Body of pancreas (tissue), 4 donors: ENCODE measurements around the gene CAMK2A. TPM values are rescaled to one million over a fixed set of nuclear protein-coding genes. Genes with fewer than 3 reads are reported as not detected.

Experiments used
- ATAC-seq: fragments of 150-250 bp; one replicate; pipeline ENCODE4 v1.9.1; 2016
- DNase-seq, 4 donors: peaks; one replicate each; pipeline ENCODE4 v3.0.0-alpha.2; 2019
- H3K27ac ChIP-seq, 4 donors: fragments of 200-600 bp; sonication (generic); 1 replicate in 3 of 4; 2 replicates in 1 of 4; pipeline versions ENCODE4 v1.5.1 to v1.6.1; 2016 to 2019; ENCODE audit warnings: mild to moderate bottlenecking in 1 of 4, mixed read lengths in 1 of 4, moderate library complexity in 1 of 4
- H3K27me3 ChIP-seq, 2 donors: fragments of 200-600 bp; sonication (generic); one replicate each; pipeline ENCODE4 v1.6.0; 2016; ENCODE audit warnings: mild to moderate bottlenecking in 1 of 2
- H3K36me3 ChIP-seq, 2 donors: fragments of 200-600 bp; sonication (generic); replicated peaks in 1 of 2; 2 replicates each; pipeline ENCODE4 v1.5.1; 2016; ENCODE audit warnings: low read depth in 2 of 2; ENCODE audit not compliant: insufficient read depth in 1 of 2
- H3K4me1 ChIP-seq: fragments of 200-600 bp; sonication (generic); one replicate; pipeline ENCODE4 v1.6.0; 2016
- H3K4me3 ChIP-seq, 2 donors: fragments of 200-600 bp; sonication (generic); 1 replicate in 1 of 2; 2 replicates in 1 of 2; pipeline ENCODE4 v1.5.1; 2016 to 2019
- H3K9me3 ChIP-seq, 3 donors: fragments of 200-600 bp; sonication (generic); 1 replicate in 2 of 3; 2 replicates in 1 of 3; pipeline ENCODE4 v1.5.1; 2016
- POLR2A ChIP-seq, 3 donors: fragments of 450-650 bp; IDR thresholded peaks; one replicate each; pipeline ENCODE4 v1.6.1; 2016; ENCODE audit warnings: antibody characterized with exemption in 3 of 3, mild to moderate bottlenecking in 2 of 3
- WGBS, 2 donors: methylation state at CpG; one replicate each; pipeline ENCODE4 v1.1.5; 2017; 5-methylcytosine and 5-hydroxymethylcytosine counted together
- intact Hi-C: fragments of 100-400 bp; cut with DNase I; formaldehyde crosslinking; loops from one replicate; pipeline ENCODE4 v1.15.1; 2023
- total RNA-seq, 2 donors: library from RNA; depleted of rRNA; stranded (reverse); fragments of >200 nt; gene quantifications; one replicate each; pipeline ENCODE4 v1.1.0, GENCODE V29; 2016
- TF ChIP-seq, protein P1 (sequence below), 7 experiments: fragments of 450-650 bp in 4 of 7; fragments of 200-600 bp in 3 of 7; sonication (generic) in 3 of 7; IDR thresholded peaks; one replicate each; pipeline ENCODE4 v1.5.1; 2016 to 2019; ENCODE audit warnings: antibody characterized with exemption in 7 of 7

Gene CAMK2A
- total RNA-seq, 2 donors from 2014 or later, result 0.26 TPM; not detected in 1

- 85 to 86% methylated on average over 13 of the region's 13 CpGs for WGBS, 2 donors
- ATAC-seq (no peak), DNase-seq (no peak)
- Histone ChIP-seq H3K27me3 (peaks cover 0 to 5% of the 10 kb centered on the region in 2 donors), H3K4me3 (no peak overlapping the region), H3K9me3 (no peaks in the 10 kb centered on the region), H3K27ac (no peak overlapping the region), H3K4me1 (peaks cover 13% of the 10 kb centered on the region), H3K36me3 (no peaks in the 10 kb centered on the region)
- TF ChIP-seq POLR2A (IDR thresholded peaks at IDR 0.05), result no peak
- TF ChIP-seq, protein P1, sequence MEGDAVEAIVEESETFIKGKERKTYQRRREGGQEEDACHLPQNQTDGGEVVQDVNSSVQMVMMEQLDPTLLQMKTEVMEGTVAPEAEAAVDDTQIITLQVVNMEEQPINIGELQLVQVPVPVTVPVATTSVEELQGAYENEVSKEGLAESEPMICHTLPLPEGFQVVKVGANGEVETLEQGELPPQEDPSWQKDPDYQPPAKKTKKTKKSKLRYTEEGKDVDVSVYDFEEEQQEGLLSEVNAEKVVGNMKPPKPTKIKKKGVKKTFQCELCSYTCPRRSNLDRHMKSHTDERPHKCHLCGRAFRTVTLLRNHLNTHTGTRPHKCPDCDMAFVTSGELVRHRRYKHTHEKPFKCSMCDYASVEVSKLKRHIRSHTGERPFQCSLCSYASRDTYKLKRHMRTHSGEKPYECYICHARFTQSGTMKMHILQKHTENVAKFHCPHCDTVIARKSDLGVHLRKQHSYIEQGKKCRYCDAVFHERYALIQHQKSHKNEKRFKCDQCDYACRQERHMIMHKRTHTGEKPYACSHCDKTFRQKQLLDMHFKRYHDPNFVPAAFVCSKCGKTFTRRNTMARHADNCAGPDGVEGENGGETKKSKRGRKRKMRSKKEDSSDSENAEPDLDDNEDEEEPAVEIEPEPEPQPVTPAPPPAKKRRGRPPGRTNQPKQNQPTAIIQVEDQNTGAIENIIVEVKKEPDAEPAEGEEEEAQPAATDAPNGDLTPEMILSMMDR (IDR thresholded peaks at IDR 0.05), result no peak
- intact Hi-C loops, result no loop called here
These were observed 11.1 kb upstream of the CAMK2A start for GRCh38 chr5:150300496-150301169.

DNA sequence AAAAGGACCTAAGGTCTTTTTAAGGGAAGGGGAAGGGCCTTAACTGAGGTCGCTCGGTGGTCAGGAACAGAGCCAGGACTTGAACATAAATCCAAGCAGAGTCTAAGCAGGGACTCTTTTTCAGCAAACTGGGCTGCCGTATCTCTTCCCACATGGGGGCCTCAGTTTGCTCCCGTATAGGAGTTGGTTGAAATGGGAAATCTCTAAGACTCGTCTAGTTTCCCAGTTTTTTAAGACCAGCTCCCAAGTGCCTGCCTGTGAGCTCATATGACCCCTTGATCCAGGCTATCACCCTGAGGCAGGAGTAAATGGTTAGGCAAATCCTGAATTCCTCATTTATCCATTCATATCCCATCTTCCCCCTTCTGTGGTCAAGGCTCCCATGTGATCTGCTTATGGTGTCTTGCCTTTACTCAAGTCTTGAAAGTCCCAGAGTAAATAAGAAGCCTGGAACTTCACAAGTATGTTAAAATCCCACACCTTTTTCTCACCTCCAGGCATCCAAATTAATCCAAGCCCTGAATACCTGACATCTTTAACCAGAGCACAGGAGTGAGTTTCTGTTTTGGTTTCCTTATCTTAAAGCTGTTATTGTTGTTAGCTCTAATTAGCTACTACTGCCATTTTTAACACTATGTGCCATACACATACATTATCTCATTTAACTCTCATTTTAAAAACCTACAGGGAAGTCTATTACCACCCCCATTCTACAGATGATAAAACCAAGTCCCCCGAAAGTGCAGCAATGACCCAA lies 10.2 kb upstream of the CAMK2A start:
- Histone ChIP-seq H3K4me3 (no peak overlapping the region), H3K4me1 (peaks cover 17% of the 10 kb centered on the region)
- intact Hi-C loops, result no loop called here

GRCh38 chr5:150298701-150299451 lies 9.3 kb upstream of the CAMK2A start:
- Histone ChIP-seq H3K4me3 (no peak overlapping the region), H3K9me3 (no peaks in the 10 kb centered on the region), H3K36me3 (no peaks in the 10 kb centered on the region), H3K27ac (no peak overlapping the region), H3K4me1 (peaks cover 17% of the 10 kb centered on the region), H3K27me3 (peaks cover 0 to 5% of the 10 kb centered on the region in 2 donors)
- ATAC-seq (peak; percentile 21), DNase-seq (peak in 1 of 4 donors; percentile 30)
- TF ChIP-seq, protein P1 (IDR thresholded peaks at IDR 0.05), result no peak
- TF ChIP-seq POLR2A (IDR thresholded peaks at IDR 0.05), result no peak
- WGBS, 2 donors, result 82 to 83% methylated on average over 10 of the region's 10 CpGs
- intact Hi-C loops, result no loop called here

More for the DNA sequence above, 10.2 kb upstream of the CAMK2A start:
- H3K36me3 ChIP-seq, result no peaks in the 10 kb centered on the region
- H3K27ac ChIP-seq, result no peak overlapping the region
- DNase-seq (no peak), ATAC-seq (no peak)
- no peak for TF ChIP-seq POLR2A (IDR thresholded peaks at IDR 0.05)
- TF ChIP-seq, protein P1 (IDR thresholded peaks at IDR 0.05), result no peak
- WGBS, 2 donors, result 78 to 85% methylated on average over 6 of the region's 6 CpGs
- H3K27me3 ChIP-seq, result peaks cover 0 to 5% of the 10 kb centered on the region in 2 donors
- H3K9me3 ChIP-seq, result no peaks in the 10 kb centered on the region

DNA sequence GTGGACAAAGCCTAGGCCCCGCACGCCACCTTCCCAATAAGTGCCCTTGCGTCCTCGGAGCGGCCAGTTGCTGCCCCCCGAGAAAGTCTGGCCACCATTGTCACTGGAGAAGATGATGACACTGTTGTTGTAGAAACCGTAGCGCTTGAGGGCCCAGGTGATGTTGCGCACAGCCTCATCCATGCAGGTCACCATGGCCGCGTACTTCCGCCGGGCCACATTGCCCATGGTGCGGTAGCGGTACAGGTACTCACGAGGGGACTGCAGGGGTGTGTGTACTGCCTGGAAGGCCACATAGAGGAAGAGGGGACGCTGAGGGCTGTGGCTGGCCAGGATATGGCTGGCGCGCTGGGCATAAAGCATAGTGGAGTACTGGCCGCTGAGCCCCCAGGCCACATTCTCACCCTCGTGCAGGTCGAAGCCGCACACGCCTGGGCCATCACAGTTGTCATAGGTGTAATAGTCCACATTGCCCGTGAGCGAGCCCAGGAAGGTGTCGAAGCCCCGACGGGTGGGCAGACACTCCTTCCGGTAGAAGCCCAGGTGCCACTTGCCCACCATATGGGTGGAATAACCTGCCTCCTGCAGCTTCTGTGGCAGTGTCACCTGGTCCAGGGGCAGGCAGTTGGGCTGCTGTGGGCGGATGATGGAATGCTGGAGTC lies 8.5 kb upstream of the CAMK2A start:
- intact Hi-C loops, result no loop called here
- H3K4me1 ChIP-seq, result peaks cover 16% of the 10 kb centered on the region
- TF ChIP-seq, protein P1 (IDR thresholded peaks at IDR 0.05), result no peak
- no peak for TF ChIP-seq POLR2A (IDR thresholded peaks at IDR 0.05)
- WGBS, 2 donors, result 95% methylated on average over 18 to 31 of the region's 31 CpGs
- H3K27me3 ChIP-seq, result peaks cover 0 to 5% of the 10 kb centered on the region in 2 donors
- ATAC-seq (no peak), DNase-seq (no peak)
- no peak overlapping the region for H3K4me3 ChIP-seq
- H3K9me3 ChIP-seq, result no peaks in the 10 kb centered on the region
- H3K36me3 ChIP-seq, result no peaks in the 10 kb centered on the region
- H3K27ac ChIP-seq, result no peak overlapping the region
